GM19043 (cell line): ENCODE data around the gene TTI1.

Experiments
- ATAC-seq: cut with Tn5 transposase; IDR thresholded peaks from one replicate; pipeline ENCODE4 v1.9.1; 2021; ENCODE audit warnings: low read depth; ENCODE audit not compliant: unreplicated experiment

The TTI1 gene

GRCh38 chr20:37989601-37990295 is 43.5 kb downstream of the TTI1 start:
- ATAC-seq: no peak

GRCh38 chr20:37988306-37988954 is 44.8 kb downstream of the TTI1 start:
- ATAC-seq: no peak

GRCh38 chr20:37987602-37988290 is 45.5 kb downstream of the TTI1 start:
- no peak for ATAC-seq

- no peak for ATAC-seq
Observed at GRCh38 chr20:37986873-37987601, 46.2 kb downstream of the TTI1 start.

- ATAC-seq: no peak
Observed at GRCh38 chr20:37986044-37986858, 47.0 kb downstream of the TTI1 start.

GRCh38 chr20:37984018-37984785 is 49.1 kb downstream of the TTI1 start:
- no peak for ATAC-seq

GRCh38 chr20:37983286-37983685 is 50.0 kb downstream of the TTI1 start:
- no peak for ATAC-seq

- ATAC-seq: no peak
Observed at GRCh38 chr20:37981568-37981967, 51.7 kb downstream of the TTI1 start.

GRCh38 chr20:37980876-37981275 is 52.4 kb downstream of the TTI1 start:
- ATAC-seq: no peak

GRCh38 chr20:37980383-37980782 is 52.9 kb downstream of the TTI1 start:
- no peak for ATAC-seq

- ATAC-seq: no peak
Observed at GRCh38 chr20:37979021-37979985, 54.0 kb downstream of the TTI1 start.

GRCh38 chr20:37977786-37978185 is 55.5 kb downstream of the TTI1 start:
- no peak for ATAC-seq

- ATAC-seq: no peak
Observed at GRCh38 chr20:37977338-37977737, 55.9 kb downstream of the TTI1 start.

GRCh38 chr20:37976887-37977286 is 56.4 kb downstream of the TTI1 start:
- no peak for ATAC-seq

- no peak for ATAC-seq
Observed at GRCh38 chr20:37973059-37973910, 60.0 kb downstream of the TTI1 start.

GRCh38 chr20:37972256-37973058 is 60.8 kb downstream of the TTI1 start:
- ATAC-seq: no peak
